ENCODE measurements around the gene FCGR3A. TPM values are rescaled to one million over a fixed set of nuclear protein-coding genes. Genes with fewer than 3 reads are reported as not detected.
"Not testable (repeated sequence)": the region's sequence is repeated elsewhere in the genome, so short reads cannot be mapped to it uniquely, and the experiment has no call there.

The FCGR3A gene
- total and polyA plus RNA-seq, 2 of the 8 experiments (the other 6 are each of a cell fraction or from before 2014, with no cell fraction given): not detected

DNA sequence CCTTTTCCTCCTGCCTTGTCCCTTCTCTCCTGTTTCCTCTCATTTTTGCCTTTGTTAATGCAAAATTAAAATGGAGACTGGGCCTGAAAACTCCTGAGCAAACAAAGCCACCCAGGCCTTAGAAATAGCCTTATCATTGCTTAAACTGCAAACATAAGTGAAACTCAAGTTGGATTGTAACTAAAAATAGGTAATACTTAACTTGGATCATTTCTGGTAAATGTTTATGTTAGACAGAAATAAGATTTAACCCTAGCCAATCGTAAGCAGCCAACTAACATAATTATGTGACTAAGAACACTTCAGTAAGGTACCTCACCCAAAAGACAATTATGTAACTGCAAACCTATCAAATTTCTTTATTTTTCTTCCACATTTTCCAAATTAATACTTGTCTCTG lies 35.7 kb downstream of the FCGR3A start:
- H2BK12ac ChIP-seq (ENCODE audit: low read depth, low read length); H3K14ac ChIP-seq (ENCODE audit: insufficient read length); H3K23me2 ChIP-seq (ENCODE audit: low read depth, low read length); FAIRE-seq; H2BK15ac ChIP-seq (ENCODE audit: low read length); H2AK5ac ChIP-seq (ENCODE audit: low read depth, low read length); H4K20me1 ChIP-seq (replicated peaks in 1 of 2; ENCODE audit: control insufficient read depth in 1 of 2, insufficient read depth in 2 of 2, low read length in 2 of 2); H3K27me3 ChIP-seq (replicated peaks in 1 of 4; ENCODE audit: control insufficient read depth in 3 of 4, extremely low read depth in 1 of 4, insufficient read depth in 3 of 4, low read length in 3 of 4); H3K4me1 ChIP-seq (replicated peaks in 1 of 4; ENCODE audit: control insufficient read depth in 3 of 4, insufficient read depth in 4 of 4, low read length in 3 of 4); H3K56ac ChIP-seq (replicated peaks; ENCODE audit: insufficient read length, low read depth, low read length); H2BK20ac ChIP-seq (ENCODE audit: low read length); H2AFZ ChIP-seq (ENCODE audit: low read length); H3K4me3 ChIP-seq (ENCODE audit: extremely low read depth in 1 of 4, insufficient read depth in 2 of 4, low read depth in 3 of 4, low read length in 4 of 4); H3K9ac ChIP-seq (replicated peaks in 1 of 4; ENCODE audit: extremely low read depth in 1 of 4, low read depth in 3 of 4, low read length in 3 of 4); DNase-seq (ENCODE audit: low read depth in 1 of 2, low spot score in 2 of 2); H3K9me3 ChIP-seq (ENCODE audit: insufficient read depth in 2 of 2, low read depth in 1 of 2, low read length in 1 of 2); H3K36me3 ChIP-seq (ENCODE audit: control insufficient read depth in 2 of 4, insufficient read depth in 4 of 4, low read length in 3 of 4); CTCF ChIA-PET (ENCODE audit: partially characterized antibody); H2BK5ac ChIP-seq (ENCODE audit: low read depth, low read length); H4K8ac ChIP-seq (ENCODE audit: extremely low read depth, insufficient read depth, low read length); H3K79me1 ChIP-seq (ENCODE audit: low read depth, low read length); H4K5ac ChIP-seq (ENCODE audit: insufficient read length, low read depth, low read length); H3K4me2 ChIP-seq (ENCODE audit: insufficient read depth in 1 of 2, low read depth in 2 of 2, low read length in 2 of 2); H2BK120ac ChIP-seq (replicated peaks; ENCODE audit: low read depth, low read length); H3K27ac ChIP-seq (ENCODE audit: low read depth, low read length); POLR2A ChIA-PET (ENCODE audit: partially characterized antibody); H3K79me2 ChIP-seq (ENCODE audit: control insufficient read depth in 1 of 2, insufficient read depth in 2 of 2, low read length in 2 of 2); H4K91ac ChIP-seq (replicated peaks; ENCODE audit: insufficient read length, low read length); H3K4ac ChIP-seq (replicated peaks; ENCODE audit: insufficient read length, low read depth, low read length); H3K18ac ChIP-seq (ENCODE audit: extremely low read depth, low read length); H3K23ac ChIP-seq (ENCODE audit: insufficient read length): not testable (repeated sequence)
- 96% methylated on average over 1 of the region's 1 CpG; no CpG with 5 or more reads in 1 of the 2 experiments for WGBS, 2 experiments (ENCODE audit: extremely low coverage in 1 of 2, insufficient coverage in 1 of 2, insufficient read length in 1 of 2, insufficient replicate concordance in 2 of 2, low coverage in 1 of 2, low lambda C conversion rate in 2 of 2, missing lambda C conversion rate in 1 of 2)

DNA sequence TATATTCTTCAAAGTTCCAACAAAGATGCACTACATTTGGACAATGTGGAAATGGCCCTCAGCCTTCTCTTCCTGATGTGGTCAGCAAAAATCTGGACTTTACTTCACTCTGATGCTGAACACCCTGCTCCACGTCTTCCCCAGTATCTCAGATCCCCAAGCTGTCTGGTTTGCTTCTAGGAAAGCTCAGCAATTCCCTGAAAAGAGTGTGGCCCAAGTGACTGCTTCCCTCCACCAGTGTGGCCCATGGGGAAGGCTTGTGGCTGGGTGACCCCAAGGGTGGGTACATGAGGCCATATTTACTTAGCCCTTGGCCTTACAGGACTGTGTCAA lies 36.2 kb downstream of the FCGR3A start:
- DNase-seq (ENCODE audit: low read depth in 1 of 2, low spot score in 2 of 2); H2AK5ac ChIP-seq (ENCODE audit: low read depth, low read length); POLR2A ChIA-PET (ENCODE audit: partially characterized antibody); H3K4me3 ChIP-seq (ENCODE audit: extremely low read depth in 1 of 4, insufficient read depth in 2 of 4, low read depth in 3 of 4, low read length in 4 of 4); H3K14ac ChIP-seq (ENCODE audit: insufficient read length); H3K79me1 ChIP-seq (ENCODE audit: low read depth, low read length); CTCF ChIA-PET (ENCODE audit: partially characterized antibody); H3K18ac ChIP-seq (ENCODE audit: extremely low read depth, low read length); H3K9me3 ChIP-seq (ENCODE audit: insufficient read depth in 2 of 2, low read depth in 1 of 2, low read length in 1 of 2); H3K79me2 ChIP-seq (ENCODE audit: control insufficient read depth in 1 of 2, insufficient read depth in 2 of 2, low read length in 2 of 2); H3K4me2 ChIP-seq (ENCODE audit: insufficient read depth in 1 of 2, low read depth in 2 of 2, low read length in 2 of 2); H3K27ac ChIP-seq (ENCODE audit: low read depth, low read length); H3K23me2 ChIP-seq (ENCODE audit: low read depth, low read length); H2BK5ac ChIP-seq (ENCODE audit: low read depth, low read length); H2BK12ac ChIP-seq (ENCODE audit: low read depth, low read length); H2AFZ ChIP-seq (ENCODE audit: low read length); H3K36me3 ChIP-seq (ENCODE audit: control insufficient read depth in 2 of 4, insufficient read depth in 4 of 4, low read length in 3 of 4); H2BK20ac ChIP-seq (ENCODE audit: low read length); H4K91ac ChIP-seq (replicated peaks; ENCODE audit: insufficient read length, low read length); H4K20me1 ChIP-seq (replicated peaks in 1 of 2; ENCODE audit: control insufficient read depth in 1 of 2, insufficient read depth in 2 of 2, low read length in 2 of 2); H3K4me1 ChIP-seq (replicated peaks in 1 of 4; ENCODE audit: control insufficient read depth in 3 of 4, insufficient read depth in 4 of 4, low read length in 3 of 4); H2BK15ac ChIP-seq (ENCODE audit: low read length); H4K5ac ChIP-seq (ENCODE audit: insufficient read length, low read depth, low read length); H3K27me3 ChIP-seq (replicated peaks in 1 of 4; ENCODE audit: control insufficient read depth in 3 of 4, extremely low read depth in 1 of 4, insufficient read depth in 3 of 4, low read length in 3 of 4); H3K9ac ChIP-seq (replicated peaks in 1 of 4; ENCODE audit: extremely low read depth in 1 of 4, low read depth in 3 of 4, low read length in 3 of 4); H4K8ac ChIP-seq (ENCODE audit: extremely low read depth, insufficient read depth, low read length); H3K56ac ChIP-seq (replicated peaks; ENCODE audit: insufficient read length, low read depth, low read length); H3K23ac ChIP-seq (ENCODE audit: insufficient read length); H2BK120ac ChIP-seq (replicated peaks; ENCODE audit: low read depth, low read length); H3K4ac ChIP-seq (replicated peaks; ENCODE audit: insufficient read length, low read depth, low read length): not testable (repeated sequence)
- WGBS, 2 experiments (ENCODE audit: extremely low coverage in 1 of 2, insufficient coverage in 1 of 2, insufficient read length in 1 of 2, insufficient replicate concordance in 2 of 2, low coverage in 1 of 2, low lambda C conversion rate in 2 of 2, missing lambda C conversion rate in 1 of 2): 63% methylated on average over 1 of the region's 1 CpG; no CpG with 5 or more reads in 1 of the 2 experiments
- FAIRE-seq: peak; percentile 7

Data from H1 (cell line).